Neuron (in vitro differentiated cells): ENCODE data around the gene CHFR.
"Not testable (repeated sequence)": the region's sequence is repeated elsewhere in the genome, so short reads cannot be mapped to it uniquely, and the experiment has no call there.

ENCODE experiments used
- H2AFZ ChIP-seq: one replicate; pipeline ENCODE4 v1.6.1; 2013; ENCODE audit warnings: low read depth, mild to moderate bottlenecking, inconsistent platforms, low read length, moderate library complexity
- H3K27me3 ChIP-seq: one replicate; pipeline ENCODE4 v1.6.1; 2013; ENCODE audit warnings: low read length; ENCODE audit not compliant: insufficient read depth
- H3K36me3 ChIP-seq: one replicate; pipeline ENCODE4 v1.6.1; 2013; ENCODE audit warnings: low read length; ENCODE audit not compliant: insufficient read depth
- H3K4me1 ChIP-seq: one replicate; pipeline ENCODE4 v1.6.1; 2013; ENCODE audit warnings: low read length; ENCODE audit not compliant: insufficient read depth
- H3K4me3 ChIP-seq: 2 replicates; pipeline ENCODE4 v1.5.1; 2013; ENCODE audit warnings: mild to moderate bottlenecking, low read length, moderate library complexity
- H3K9me3 ChIP-seq: one replicate; pipeline ENCODE4 v1.6.1; 2013; ENCODE audit warnings: low read length

The CHFR gene

DNA sequence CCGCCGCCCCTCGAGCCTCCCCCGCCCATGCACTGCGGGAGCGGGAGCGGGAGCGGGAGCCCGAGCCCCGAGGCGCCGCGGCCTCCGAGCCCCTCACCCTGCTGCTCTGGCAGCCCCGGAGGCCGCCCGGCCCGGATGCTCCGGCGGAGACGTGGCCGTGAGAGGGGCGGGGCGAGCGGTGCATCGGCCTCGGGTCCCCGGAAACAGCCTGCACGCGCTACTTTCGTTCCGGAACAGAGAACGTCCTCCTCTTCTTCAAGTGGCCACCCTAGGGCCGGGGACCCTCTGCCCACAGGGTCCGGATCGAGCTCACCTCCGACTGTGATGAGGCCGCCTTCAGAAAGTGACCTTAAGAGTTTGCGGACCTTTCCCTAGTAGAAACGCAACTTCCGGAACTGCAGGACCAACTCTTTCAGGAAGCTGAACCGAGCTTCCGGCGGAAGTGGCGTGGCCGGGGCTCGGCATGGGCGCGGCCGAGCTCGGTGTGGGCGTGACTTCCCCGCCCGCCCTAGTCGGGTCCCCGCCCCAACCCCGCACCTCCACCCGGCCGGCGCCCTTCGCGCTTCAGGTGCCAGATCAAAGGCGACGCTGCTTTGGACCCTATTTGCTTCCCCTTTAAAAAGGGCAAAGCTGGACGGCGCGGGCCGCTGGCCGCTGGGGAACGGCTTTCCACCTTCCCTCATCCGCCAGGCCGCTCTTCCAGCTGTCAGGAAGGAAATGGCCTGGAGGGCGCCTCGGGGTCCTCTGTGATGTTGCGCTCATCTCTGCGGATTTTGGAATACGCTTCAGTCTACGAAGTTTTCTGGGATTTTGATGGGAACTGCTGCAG, 58.5 kb downstream of the CHFR start, which contains the start of gene GOLGA3:
Gene GOLGA3 (minus strand): TSS at position 164 of the 829 bp plus-strand sequence. CDS start 6,741 bp downstream, outside the sequence.
- peaks cover 13% of the 10 kb centered on the region for H3K4me1 ChIP-seq
- no peaks in the 10 kb centered on the region for H3K27me3 ChIP-seq
- H3K4me3 ChIP-seq = peak within 1 kb of the TSS; percentile 61
- H2AFZ ChIP-seq = peak within 1 kb of the TSS; percentile 93
- H3K9me3 ChIP-seq = peaks cover 7% of the 10 kb centered on the region
- H3K36me3 ChIP-seq = peaks cover 36% of the 10 kb centered on the region

DNA sequence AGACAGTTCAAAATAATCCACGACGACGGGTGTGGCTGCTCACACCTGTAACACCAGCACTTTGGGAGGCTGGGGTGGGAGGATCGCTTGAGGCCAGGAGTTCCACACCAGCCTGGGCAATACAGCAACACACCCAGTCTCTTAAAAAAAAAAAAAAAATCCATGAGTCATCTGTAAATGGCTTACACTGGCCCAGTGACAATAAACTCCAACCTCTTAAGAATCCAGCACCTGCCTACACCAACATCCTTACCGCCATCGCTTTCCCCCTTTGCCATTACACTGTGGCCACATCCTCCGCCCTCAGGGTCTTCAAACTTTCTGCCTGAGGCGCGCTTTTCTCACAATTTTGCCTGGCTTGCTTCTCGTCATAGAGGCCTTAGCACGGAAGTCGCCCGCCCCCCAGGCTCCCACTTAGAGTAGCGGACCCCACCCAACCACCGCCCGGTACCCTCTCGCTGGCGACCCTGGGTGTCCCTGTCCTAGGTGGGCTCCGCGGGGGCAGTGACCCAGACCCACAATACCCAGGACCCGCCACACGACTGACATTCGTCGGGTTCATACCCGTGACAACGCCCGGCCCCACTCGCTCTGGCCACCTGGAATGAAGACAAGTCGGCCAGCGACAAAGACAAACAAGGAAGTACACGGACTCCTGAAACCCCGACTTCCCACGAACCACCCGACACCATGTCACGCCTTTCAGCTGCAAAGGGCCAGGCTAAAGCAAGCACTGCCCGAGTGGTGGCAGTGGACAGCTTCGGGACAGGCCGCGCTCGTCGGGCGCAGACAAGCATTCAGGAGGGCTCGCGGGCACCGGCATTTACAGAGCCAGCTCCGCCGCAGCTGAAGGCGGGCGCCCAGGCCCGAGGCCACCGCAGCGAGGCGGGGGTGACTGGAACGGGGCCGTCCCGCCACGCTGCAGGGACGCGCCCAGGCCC, 59.4 kb downstream of the CHFR start:
- Histone ChIP-seq H3K4me3 (peak overlapping the region; percentile 61), H3K36me3 (peaks cover 38% of the 10 kb centered on the region), H2AFZ (peak overlapping the region; percentile 93), H3K9me3 (peaks cover 5% of the 10 kb centered on the region), H3K27me3 (no peaks in the 10 kb centered on the region), H3K4me1 (peaks cover 13% of the 10 kb centered on the region)

DNA sequence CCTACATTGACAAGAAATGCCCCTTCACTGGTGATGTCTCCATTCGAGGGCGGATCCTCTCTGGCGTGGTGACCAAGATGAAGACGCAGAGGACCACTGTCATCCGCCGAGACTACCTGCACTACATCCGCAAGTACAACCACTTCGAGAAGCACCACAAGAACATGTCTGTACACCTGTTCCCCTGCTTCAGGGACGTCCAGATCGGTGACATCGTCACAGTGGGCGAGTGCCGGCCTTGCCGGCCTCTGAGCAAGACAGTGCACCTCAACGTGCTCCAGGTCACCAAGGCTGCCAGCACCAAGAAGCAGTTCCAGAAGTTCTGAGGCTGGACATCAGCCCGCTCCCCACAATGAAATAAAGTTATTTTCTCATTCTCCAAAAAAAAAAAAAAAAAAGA, 61.5 kb downstream of the CHFR start:
- no peak overlapping the region for H3K4me3 ChIP-seq
- peaks cover 47% of the 10 kb centered on the region for H3K36me3 ChIP-seq
- H3K27me3 ChIP-seq = no peaks in the 10 kb centered on the region
- peaks cover 13% of the 10 kb centered on the region for H3K4me1 ChIP-seq
- H2AFZ ChIP-seq = no peak overlapping the region
- peaks cover 5% of the 10 kb centered on the region for H3K9me3 ChIP-seq

GRCh38 chr12:132825089-132825488, 62.3 kb downstream of the CHFR start:
- H3K4me1 ChIP-seq = peaks cover 13% of the 10 kb centered on the region
- H3K27me3 ChIP-seq = no peaks in the 10 kb centered on the region
- peaks cover 5% of the 10 kb centered on the region for H3K9me3 ChIP-seq
- H2AFZ ChIP-seq = no peak overlapping the region
- no peak overlapping the region for H3K4me3 ChIP-seq
- peaks cover 54% of the 10 kb centered on the region for H3K36me3 ChIP-seq

DNA sequence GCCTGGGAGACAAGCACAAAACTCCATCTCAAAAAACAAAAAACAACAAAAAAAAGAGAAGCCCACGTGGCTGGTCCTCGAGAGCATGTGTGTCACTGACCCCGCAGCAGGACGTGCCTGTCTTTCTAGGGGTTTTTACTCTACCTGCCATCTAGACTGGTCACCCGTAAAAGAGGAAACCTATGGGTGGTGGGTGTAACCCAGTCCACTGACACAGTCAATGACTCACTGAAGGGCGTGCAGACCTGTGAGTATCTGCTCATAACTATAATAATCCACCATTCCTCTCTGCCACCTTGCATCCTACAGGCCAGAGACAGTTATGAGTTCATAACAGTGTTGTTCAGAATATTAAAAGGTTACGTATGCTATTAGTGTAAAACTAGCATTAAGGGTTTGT, 63.4 kb downstream of the CHFR start:
- Histone ChIP-seq H3K4me3 (no peak overlapping the region), H3K27me3 (no peaks in the 10 kb centered on the region), H3K36me3 (peaks cover 62% of the 10 kb centered on the region)

GRCh38 chr12:132818562-132818961, 68.8 kb downstream of the CHFR start:
- Histone ChIP-seq H3K4me1 (no peaks in the 10 kb centered on the region), H3K4me3 (no peak overlapping the region), H2AFZ (no peak overlapping the region), H3K36me3 (peaks cover 68% of the 10 kb centered on the region), H3K27me3 (no peaks in the 10 kb centered on the region), H3K9me3 (peaks cover 5% of the 10 kb centered on the region)

More for the DNA sequence above, 63.4 kb downstream of the CHFR start:
- Histone ChIP-seq H3K9me3 (no peaks in the 10 kb centered on the region), H3K4me1 (peaks cover 11% of the 10 kb centered on the region), H2AFZ (no peak overlapping the region)

GRCh38 chr12:132814232-132814631, 73.2 kb downstream of the CHFR start:
- peaks cover 73% of the 10 kb centered on the region for H3K36me3 ChIP-seq
- peaks cover 9% of the 10 kb centered on the region for H3K9me3 ChIP-seq

GRCh38 chr12:132813443-132813842, 74.0 kb downstream of the CHFR start:
- H3K9me3 ChIP-seq = peaks cover 9% of the 10 kb centered on the region
- H3K27me3 ChIP-seq = no peaks in the 10 kb centered on the region
- H3K4me1 ChIP-seq = no peaks in the 10 kb centered on the region
- no peak overlapping the region for H2AFZ ChIP-seq
- peaks cover 69% of the 10 kb centered on the region for H3K36me3 ChIP-seq
- H3K4me3 ChIP-seq = no peak overlapping the region

More at GRCh38 chr12:132814232-132814631, 73.2 kb downstream of the CHFR start:
- no peaks in the 10 kb centered on the region for H3K4me1 ChIP-seq
- H2AFZ ChIP-seq = no peak overlapping the region
- H3K4me3 ChIP-seq = no peak overlapping the region
- no peaks in the 10 kb centered on the region for H3K27me3 ChIP-seq

GRCh38 chr12:132812631-132813305, 74.6 kb downstream of the CHFR start:
- Histone ChIP-seq H3K36me3 (peaks cover 70% of the 10 kb centered on the region), H3K9me3 (peaks cover 9% of the 10 kb centered on the region)

DNA sequence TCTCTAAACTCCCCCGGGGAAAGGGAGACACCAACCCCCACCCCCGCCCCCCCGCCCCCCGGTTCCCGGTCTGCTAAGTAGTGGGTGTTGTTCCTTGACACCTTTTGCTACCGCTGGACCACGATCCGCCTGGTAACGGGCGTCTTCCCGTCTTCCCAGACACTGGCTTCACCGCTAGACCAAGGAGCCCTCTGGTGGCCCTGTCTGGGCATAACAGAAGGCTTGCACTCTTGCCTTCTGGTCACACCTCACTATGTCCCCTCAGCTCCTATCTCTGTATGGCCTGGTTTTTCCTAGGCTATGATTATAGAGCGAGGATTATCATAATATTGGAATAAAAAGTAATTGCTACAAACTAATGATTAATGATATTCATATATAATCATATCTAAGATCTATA, 78.0 kb downstream of the CHFR start:
- H3K4me3 ChIP-seq, H2AFZ ChIP-seq, H3K27me3 ChIP-seq, H3K9me3 ChIP-seq, H3K4me1 ChIP-seq: not testable (repeated sequence)
- H3K36me3 ChIP-seq = peaks cover 71% of the 10 kb centered on the region

More at GRCh38 chr12:132812631-132813305, 74.6 kb downstream of the CHFR start:
- Histone ChIP-seq H3K4me1 (no peaks in the 10 kb centered on the region), H3K4me3 (no peak overlapping the region), H3K27me3 (no peaks in the 10 kb centered on the region), H2AFZ (no peak overlapping the region)

DNA sequence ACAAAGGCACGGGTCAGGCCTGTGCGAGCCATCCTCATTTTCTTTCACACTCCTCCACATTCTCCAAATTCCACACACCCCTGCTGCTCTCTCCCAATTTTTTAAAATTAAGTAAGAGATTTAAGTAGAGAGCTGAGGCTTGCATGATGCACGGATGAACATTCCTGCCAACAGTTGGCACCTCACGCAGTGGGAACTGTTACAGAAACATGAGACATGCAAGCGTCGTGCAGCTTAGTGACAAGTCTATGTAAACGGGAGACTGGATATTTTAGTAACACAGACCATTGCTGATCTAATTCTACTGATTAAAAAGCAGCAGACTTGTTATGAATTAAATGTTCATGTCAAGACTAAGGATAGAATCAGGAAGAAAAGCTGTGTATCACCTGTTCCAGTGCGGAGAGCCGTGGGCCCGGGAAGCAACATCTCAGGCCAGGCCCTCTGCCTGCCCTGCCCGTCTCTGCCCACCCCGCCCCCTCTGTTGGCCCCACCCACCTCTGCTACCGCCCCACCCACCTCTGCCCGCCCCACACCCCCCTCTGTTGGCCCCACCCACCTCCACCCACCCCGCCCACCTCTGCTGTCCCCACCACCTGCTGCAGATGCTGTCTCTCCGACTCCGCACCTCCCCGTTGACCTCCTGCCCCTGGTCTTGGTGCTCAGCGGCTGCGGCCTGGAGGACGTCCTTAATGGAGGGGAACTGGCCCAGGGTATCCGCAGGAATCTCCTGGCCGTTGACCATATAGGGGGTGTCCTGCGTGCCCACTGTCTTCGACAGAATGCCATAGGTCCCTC, 79.9 kb downstream of the CHFR start:
- Histone ChIP-seq H2AFZ (no peak overlapping the region), H3K9me3 (peaks cover 1% of the 10 kb centered on the region), H3K4me1 (no peaks in the 10 kb centered on the region), H3K36me3 (peaks cover 72% of the 10 kb centered on the region), H3K4me3 (no peak overlapping the region), H3K27me3 (no peaks in the 10 kb centered on the region)

GRCh38 chr12:132806857-132807256, 80.5 kb downstream of the CHFR start:
- H3K4me1 ChIP-seq = no peaks in the 10 kb centered on the region
- peaks cover 69% of the 10 kb centered on the region for H3K36me3 ChIP-seq
- no peak overlapping the region for H2AFZ ChIP-seq
- no peaks in the 10 kb centered on the region for H3K9me3 ChIP-seq
- no peak overlapping the region for H3K4me3 ChIP-seq
- H3K27me3 ChIP-seq = no peaks in the 10 kb centered on the region
